ENCODE measurements around the gene ZNF425.
A peak's percentile ranks its signal among the peaks of the same experiment; 100 is the strongest.
"Not testable (repeated sequence)": the region's sequence is repeated elsewhere in the genome, so short reads cannot be mapped to it uniquely, and the experiment has no call there.

Gene ZNF425

GRCh38 chr7:149130572-149131198 is 4.6 kb upstream of the ZNF425 start:
- DNase-seq, result no peak

DNA sequence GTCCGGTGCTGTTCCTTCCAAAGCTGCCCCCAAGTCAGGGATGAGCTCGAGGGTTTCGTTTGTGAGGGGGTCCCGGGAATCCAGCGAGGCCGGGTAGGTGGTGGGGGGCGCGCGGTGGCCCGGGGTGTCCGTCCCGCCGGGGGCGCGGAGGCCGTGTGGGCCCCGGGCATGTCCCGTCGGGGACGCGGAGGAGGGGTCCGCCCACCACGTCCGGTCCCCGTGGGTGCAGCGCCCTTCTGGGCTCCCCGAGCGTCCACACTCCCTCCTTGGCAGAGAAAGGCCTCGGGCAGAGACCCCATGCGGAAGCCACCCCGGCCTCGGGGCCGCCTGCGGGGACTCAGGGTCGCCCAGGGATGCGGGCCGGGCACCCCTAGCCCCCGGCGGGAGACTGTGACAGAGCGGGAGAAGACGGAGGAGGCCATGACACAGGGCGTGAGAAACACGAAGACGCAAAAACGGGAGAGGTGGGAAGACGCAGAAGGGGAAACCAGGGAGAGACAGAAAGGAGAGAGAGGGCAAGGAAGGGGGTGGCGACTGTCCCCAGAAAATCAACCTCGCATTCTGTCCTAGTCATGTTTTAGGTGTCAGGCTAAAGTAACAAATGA is 640 bp upstream of the ZNF425 start:
- peak; percentile 72 for DNase-seq

GRCh38 chr7:149125189-149125862 is 798 bp downstream of the ZNF425 start:
- no peak for DNase-seq

- DNase-seq, result no peak
Measured at GRCh38 chr7:149109969-149110368, 16.2 kb downstream of the ZNF425 start.

DNA sequence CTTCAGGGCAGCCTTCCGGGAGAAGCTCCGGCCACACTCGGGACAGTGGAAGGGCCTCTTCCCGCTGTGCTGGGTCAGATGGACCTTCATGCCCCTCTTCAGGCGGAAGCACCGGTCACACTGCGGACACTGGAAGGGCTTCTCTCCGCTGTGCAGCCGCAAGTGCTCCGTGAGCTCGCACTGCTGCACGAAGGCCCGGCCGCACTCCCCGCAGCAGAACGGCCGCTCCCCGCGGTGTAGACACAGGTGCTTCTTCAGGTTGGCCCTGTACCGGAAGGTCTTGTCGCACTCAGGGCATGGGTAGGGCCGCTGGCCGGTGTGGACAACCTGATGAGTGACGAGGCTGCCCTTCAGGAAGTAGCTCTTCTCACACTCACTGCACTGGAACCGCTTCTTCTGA is 21.4 kb downstream of the ZNF425 start:
- no peak for DNase-seq

- no peak for DNase-seq
Measured at GRCh38 chr7:149104214-149104613, 21.9 kb downstream of the ZNF425 start.

GRCh38 chr7:149103424-149103823 is 22.7 kb downstream of the ZNF425 start:
- DNase-seq, result no peak

GRCh38 chr7:149102666-149103065 is 23.5 kb downstream of the ZNF425 start:
- DNase-seq, result no peak

DNA sequence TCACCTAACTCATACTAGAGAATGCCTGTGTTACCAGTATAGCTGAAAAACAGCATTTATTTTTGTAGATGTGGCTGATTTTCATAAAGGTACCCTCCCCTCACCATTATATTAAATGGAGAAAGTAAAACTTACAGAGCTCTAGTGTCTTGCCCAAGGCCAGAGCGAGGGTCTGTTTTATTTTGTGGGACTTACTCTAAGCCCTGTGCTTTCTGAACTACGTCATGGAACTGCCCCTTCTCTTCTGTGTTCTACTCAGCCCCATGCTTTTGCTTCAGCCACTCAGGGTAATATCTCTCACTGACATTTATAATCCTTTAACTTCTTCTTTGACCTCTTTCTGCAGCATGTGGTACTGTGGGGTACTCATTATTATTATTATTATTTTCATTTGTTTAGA is 25.3 kb downstream of the ZNF425 start:
- no peak for DNase-seq

GRCh38 chr7:149099058-149099457 is 27.1 kb downstream of the ZNF425 start:
- DNase-seq, result no peak

- DNase-seq, result no peak
Measured at GRCh38 chr7:149097088-149097487, 29.0 kb downstream of the ZNF425 start.

DNA sequence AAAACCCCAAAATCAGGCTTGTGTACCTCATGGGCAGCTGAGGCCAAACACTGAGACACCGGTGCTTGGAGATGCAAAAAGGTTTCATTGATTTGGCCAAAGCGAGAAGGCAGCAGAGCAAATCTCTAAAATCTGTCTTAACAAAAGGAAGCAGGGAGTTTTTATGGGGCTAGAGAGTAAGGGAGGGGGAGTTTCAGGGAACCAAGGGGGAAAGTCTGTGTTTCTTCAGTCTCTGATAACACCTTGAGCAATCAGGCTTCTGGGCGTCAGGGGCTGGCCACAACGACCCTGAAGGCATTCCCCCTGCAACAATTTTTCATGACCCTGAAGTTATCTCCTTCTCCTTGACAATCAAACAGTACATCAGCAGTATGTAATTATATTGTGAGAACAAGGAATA is 32.9 kb downstream of the ZNF425 start:
- no peak for DNase-seq

- not testable (repeated sequence) for DNase-seq
Measured at GRCh38 chr7:149092244-149092643, 33.9 kb downstream of the ZNF425 start.

DNA sequence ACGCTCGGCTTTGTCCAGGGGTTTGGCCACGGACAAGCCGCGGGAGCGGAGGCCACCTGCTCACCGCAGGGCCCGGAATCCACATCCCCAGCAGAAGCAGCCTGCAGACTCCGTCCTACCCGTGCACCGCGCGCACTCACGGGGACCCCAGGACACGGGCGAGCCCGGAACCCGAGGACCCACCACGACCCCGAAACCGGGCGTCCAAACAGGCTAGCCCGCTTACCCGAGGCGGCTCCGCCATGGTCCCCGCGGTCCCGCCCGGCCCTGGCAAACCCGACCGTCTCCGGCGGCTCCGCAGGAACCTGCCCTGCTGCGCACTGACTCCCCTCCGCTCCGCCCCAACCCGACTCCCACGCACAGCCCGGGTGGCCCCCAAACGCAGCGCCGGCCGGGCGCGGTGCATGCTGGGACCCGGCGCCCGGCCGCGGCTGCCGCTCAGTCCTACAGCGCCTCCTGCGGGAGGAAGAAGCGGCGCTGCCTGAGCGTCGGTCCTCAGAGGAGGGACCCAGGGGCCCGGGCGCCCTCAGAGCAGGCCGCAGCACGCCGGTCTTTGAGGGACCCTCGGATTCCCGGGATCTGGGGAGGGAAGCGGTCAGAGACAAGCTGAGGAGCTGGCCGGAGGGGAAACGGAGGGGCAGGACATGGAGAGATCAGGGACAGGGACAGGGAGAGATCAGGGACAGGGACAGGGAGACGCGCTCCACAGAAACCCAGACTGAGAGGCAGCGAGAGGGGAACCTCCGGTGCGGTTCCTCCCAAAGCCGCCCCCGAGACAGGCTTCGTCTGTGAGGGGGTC is 35.5 kb downstream of the ZNF425 start, which contains the start of gene ZNF786:
TSS of gene ZNF786 (minus strand) at position 322 of the 799 bp plus-strand sequence. CDS start at position 244, 78 bp downstream.
- peak; percentile 94 for DNase-seq

DNA sequence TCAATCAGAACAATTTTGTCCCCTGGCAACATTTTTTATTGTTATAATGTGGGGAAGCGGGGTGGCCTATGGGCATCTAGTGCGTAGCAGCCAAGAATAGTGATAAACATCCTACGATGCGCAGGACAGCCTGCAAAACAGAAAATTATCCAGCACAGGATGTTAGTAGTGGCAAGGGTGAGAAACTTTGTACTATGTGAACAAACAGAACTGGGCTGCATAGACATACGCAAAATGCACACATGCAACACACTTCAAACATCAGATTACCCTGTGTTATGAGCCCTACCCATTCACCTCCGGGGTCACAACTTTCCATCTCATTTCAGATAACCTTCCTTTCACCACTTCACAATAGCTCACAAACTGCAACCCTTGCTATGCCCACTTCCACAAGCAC is 38.7 kb downstream of the ZNF425 start:
- DNase-seq, result no peak

GRCh38 chr7:149085866-149086265 is 40.3 kb downstream of the ZNF425 start:
- no peak for DNase-seq

GRCh38 chr7:149084407-149084806 is 41.7 kb downstream of the ZNF425 start:
- no peak for DNase-seq

GRCh38 chr7:149081914-149082313 is 44.2 kb downstream of the ZNF425 start:
- DNase-seq, result no peak

DNA sequence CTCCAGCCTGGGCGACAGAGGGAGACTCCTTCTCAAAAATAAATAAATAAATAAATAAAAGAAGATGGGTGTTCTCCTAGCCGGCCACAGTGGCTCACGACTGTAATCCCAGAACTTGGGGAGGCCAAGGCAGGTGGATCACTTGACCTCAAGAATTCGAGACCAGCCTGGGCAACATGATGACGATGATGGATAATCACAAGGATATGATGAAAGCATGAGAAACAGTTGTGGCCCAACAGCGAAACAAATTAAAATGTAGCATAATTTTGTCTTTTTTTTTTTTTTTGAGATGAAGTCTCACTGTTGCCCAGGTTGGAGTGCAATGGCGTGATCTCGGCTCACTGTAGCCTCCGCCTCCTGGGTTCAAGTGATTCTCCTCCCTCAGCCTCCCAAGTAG is 48.5 kb downstream of the ZNF425 start:
- no peak for DNase-seq

DNA sequence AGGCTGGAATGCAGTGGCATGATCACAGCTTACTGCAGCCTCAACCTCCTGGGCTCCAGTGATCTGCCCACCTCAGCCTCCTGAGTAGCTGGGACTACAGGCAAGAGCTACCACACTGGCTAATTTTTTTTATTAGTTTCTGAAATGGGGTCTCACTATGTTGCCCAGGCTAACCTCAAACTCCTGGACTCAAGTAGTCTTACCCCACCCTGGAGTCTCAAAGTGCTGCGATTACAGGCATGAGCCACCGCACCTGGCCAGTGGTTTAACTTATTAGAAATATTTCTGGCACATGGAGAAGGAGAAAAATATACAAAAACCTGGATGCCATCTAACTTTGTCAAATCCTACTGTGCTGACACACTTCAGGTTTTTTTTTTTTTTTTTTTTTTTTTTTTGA is 50.8 kb downstream of the ZNF425 start:
- no peak for DNase-seq

- no peak for DNase-seq
Measured at GRCh38 chr7:149074116-149074885, 51.8 kb downstream of the ZNF425 start.

GRCh38 chr7:149072438-149072775 is 53.7 kb downstream of the ZNF425 start:
- no peak for DNase-seq
